IMR-90 (cell line): ENCODE data around the gene MADCAM1. TPM values are rescaled to one million over a fixed set of nuclear protein-coding genes. Genes with fewer than 3 reads are reported as not detected.

Source experiments
- ATAC-seq: fragments of 200-7000 bp; cut with Tn5 transposase; 2 replicates; pipeline ENCODE4 v1.9.1; 2020; ENCODE audit warnings: low read depth, mild to moderate bottlenecking, moderate library complexity
- BruUV-seq: library from RNA; stranded (reverse); fragments of 400-500 nt; replicated peaks from 2 replicates; lab custom pipeline; 2021; lab: Mats Ljungman, UMichigan
- CTCF ChIA-PET: fragments of 300-600 bp; formaldehyde crosslinking; extraction: SDS; loops from one replicate; lab custom pipeline; 2021; ENCODE audit warnings: antibody characterized with exemption; lab: Yijun Ruan, JAX
- POLR2A ChIA-PET: fragments of 300-600 bp; sonication (Branson Sonifier 250); formaldehyde crosslinking; loops from one replicate; lab custom pipeline; 2022; ENCODE audit warnings: antibody characterized with exemption; ENCODE audit not compliant: unreplicated experiment; lab: Charles Lee
- DNase-seq: peaks from one replicate; pipeline ENCODE4 v3.0.0; 2013
- H2AFZ ChIP-seq: replicated peaks from 2 replicates; pipeline ENCODE3; 2013; ENCODE audit warnings: low read length, mild to moderate bottlenecking; ENCODE audit not compliant: poor library complexity
- H2AK5ac ChIP-seq: 2 replicates; pipeline ENCODE4 v1.6.1; 2013; ENCODE audit warnings: low read depth, low read length, inconsistent platforms
- H2AK9ac ChIP-seq: replicated peaks from 2 replicates; pipeline ENCODE3; 2013; ENCODE audit warnings: mild to moderate bottlenecking, low read depth, low read length, moderate library complexity; ENCODE audit not compliant: poor library complexity
- H2BK120ac ChIP-seq: 2 replicates; pipeline ENCODE4 v1.6.1; 2013; ENCODE audit warnings: low read depth, low read length, inconsistent platforms
- H2BK15ac ChIP-seq: 3 replicates; pipeline ENCODE4 v1.6.1; 2013; ENCODE audit warnings: low read depth, low read length, inconsistent platforms
- H2BK20ac ChIP-seq: 2 replicates; pipeline ENCODE4 v1.6.1; 2013; ENCODE audit warnings: low read depth, mild to moderate bottlenecking, inconsistent platforms, low read length, moderate library complexity
- H2BK5ac ChIP-seq: 2 replicates; pipeline ENCODE4 v1.6.1; 2013; ENCODE audit warnings: mild to moderate bottlenecking, low read depth, low read length, inconsistent platforms; ENCODE audit not compliant: poor library complexity, severe bottlenecking
- H3K14ac ChIP-seq: replicated peaks from 2 replicates; pipeline ENCODE4 v1.6.1; 2013; ENCODE audit warnings: low read depth, low read length, inconsistent platforms
- H3K18ac ChIP-seq: 2 replicates; pipeline ENCODE4 v1.6.1; 2013; ENCODE audit warnings: low read depth, low read length, control low read depth
- H3K23ac ChIP-seq: 2 replicates; pipeline ENCODE4 v1.6.1; 2013; ENCODE audit warnings: low read depth, low read length, inconsistent platforms
- H3K27ac ChIP-seq: 2 replicates; pipeline ENCODE4 v1.5.1; 2013; ENCODE audit warnings: mild to moderate bottlenecking, control low read depth, low read length; ENCODE audit not compliant: insufficient read depth
- H3K27me3 ChIP-seq: 2 replicates; pipeline ENCODE4 v1.6.1; 2013; ENCODE audit warnings: low read length; ENCODE audit not compliant: control insufficient read depth, insufficient read depth
- H3K36me3 ChIP-seq: 2 replicates; pipeline ENCODE4 v1.6.1; 2013; ENCODE audit warnings: low read length, mixed read lengths; ENCODE audit not compliant: control insufficient read depth, insufficient read depth
- H3K4ac ChIP-seq: 2 replicates; pipeline ENCODE4 v1.6.1; 2013; ENCODE audit warnings: low read depth, low read length, inconsistent platforms
- H3K4me1 ChIP-seq: 2 replicates; pipeline ENCODE4 v1.6.1; 2013; ENCODE audit warnings: low read length, mixed read lengths; ENCODE audit not compliant: control insufficient read depth, insufficient read depth
- H3K4me2 ChIP-seq: 2 replicates; pipeline ENCODE4 v1.6.1; 2013; ENCODE audit warnings: low read depth, mild to moderate bottlenecking, control low read depth, low read length, moderate library complexity
- H3K4me3 ChIP-seq: 2 replicates; pipeline ENCODE4 v1.5.1; 2013; ENCODE audit warnings: low read depth, mild to moderate bottlenecking, control low read depth, low read length, moderate library complexity; ENCODE audit not compliant: insufficient read depth
- H3K56ac ChIP-seq: 2 replicates; pipeline ENCODE4 v1.6.1; 2013; ENCODE audit warnings: low read length, inconsistent platforms; ENCODE audit not compliant: insufficient read depth; ENCODE audit errors: extremely low read depth
- H3K79me1 ChIP-seq, 2 experiments: 2 replicates each; pipeline ENCODE4 v1.6.1; 2013; ENCODE audit warnings: low read length in 2 of 2, inconsistent platforms in 1 of 2, low read depth in 1 of 2
- H3K9ac ChIP-seq: 2 replicates; pipeline ENCODE4 v1.6.1; 2013; ENCODE audit warnings: low read depth, low read length, control low read depth
- H3K9me1 ChIP-seq: 2 replicates; pipeline ENCODE4 v1.6.1; 2013; ENCODE audit warnings: low read length, inconsistent platforms; ENCODE audit not compliant: insufficient read depth
- H3K9me3 ChIP-seq: 2 replicates; pipeline ENCODE4 v1.6.1; 2013; ENCODE audit warnings: low read length; ENCODE audit not compliant: control insufficient read depth, insufficient read depth
- H4K20me1 ChIP-seq: 2 replicates; pipeline ENCODE4 v1.6.1; 2013; ENCODE audit warnings: low read length, inconsistent platforms; ENCODE audit not compliant: insufficient read depth
- H4K5ac ChIP-seq: 2 replicates; pipeline ENCODE4 v1.6.1; 2013; ENCODE audit warnings: mild to moderate bottlenecking, low read depth, low read length, control low read depth
- H4K8ac ChIP-seq, 2 experiments: 2 replicates each; pipeline ENCODE4 v1.6.1; 2013; ENCODE audit warnings: low read depth in 2 of 2, low read length in 2 of 2, control low read depth in 1 of 2, inconsistent platforms in 1 of 2
- H4K91ac ChIP-seq: 2 replicates; pipeline ENCODE4 v1.6.1; 2013; ENCODE audit warnings: low read depth, low read length, inconsistent platforms; ENCODE audit not compliant: insufficient read depth
- BHLHE40 ChIP-seq: fragments of 150-350 bp; IDR thresholded peaks from 2 replicates; pipeline ENCODE4 v1.6.1; 2016; ENCODE audit warnings: mild to moderate bottlenecking, low read depth, low read length
- CTCF ChIP-seq: conservative IDR thresholded peaks from 2 replicates; pipeline ENCODE4 v1.5.1; 2012; ENCODE audit warnings: mild to moderate bottlenecking, low read depth, low read length, improper control_type of control experiment
- ELK1 ChIP-seq: fragments of 150-350 bp; IDR thresholded peaks from 2 replicates; pipeline ENCODE4 v1.6.1; 2016; ENCODE audit warnings: low read depth, mild to moderate bottlenecking, low read length, moderate library complexity, borderline replicate concordance
- RAD21 ChIP-seq: IDR thresholded peaks from 2 replicates; pipeline ENCODE4 v1.6.1; 2012; ENCODE audit warnings: low read length, improper control_type of control experiment
- SMC3 ChIP-seq: fragments of 150-350 bp; IDR thresholded peaks from 2 replicates; pipeline ENCODE4 v1.6.1; 2016; ENCODE audit warnings: low read depth, mild to moderate bottlenecking, antibody characterized with exemption, low read length, moderate library complexity
- WGBS, 2 experiments: methylation state at CpG; one replicate each; pipeline versions ENCODE4 v1.1.5 to v1.1.7; 2013; ENCODE audit warnings: missing lambda C conversion rate in 2 of 2; ENCODE audit not compliant: insufficient read length in 1 of 2; ENCODE audit errors: extremely low coverage in 2 of 2; 5-methylcytosine and 5-hydroxymethylcytosine counted together
- dilution Hi-C: fragments of 300-500 bp; cut with HindIII; formaldehyde crosslinking; loops from one replicate; pipeline ENCODE4 v1.14.3; 2018; ENCODE audit warnings: low sequenced_read_pairs; ENCODE audit not compliant: unreplicated experiment
- in situ Hi-C: fragments of 300-500 bp; cut with MboI; formaldehyde crosslinking; loops from 3 replicates; pipeline ENCODE4 v1.14.3; 2019; ENCODE audit warnings: low sequenced_read_pairs, inconsistent platforms, mixed read lengths
- intact Hi-C: fragments of 100-400 bp; cut with micrococcal nuclease; formaldehyde crosslinking; loops from 2 replicates; pipeline ENCODE4 v1.10.0; 2022
- polyA plus RNA-seq, 3 experiments: library from polyadenylated mRNA; depleted of rRNA; stranded (reverse); fragments of >200 nt; gene quantifications; 2 replicates each; pipeline ENCODE4 v1.2.3, GENCODE V29; 2012; ENCODE audit warnings: low replicate concordance in 1 of 3
- total RNA-seq: library from RNA; depleted of rRNA; stranded (reverse); fragments of >200 nt; gene quantifications from 2 replicates; pipeline ENCODE4 v1.2.3, GENCODE V29; 2012

MADCAM1 gene
- total and polyA plus RNA-seq, 2 of the 4 experiments (the other 2 are of a cell fraction), result 0.24 TPM; not detected in 1

GRCh38 chr19:495402-496111, 729 bp upstream of the MADCAM1 start:
- in situ Hi-C loops, result no loop called here
- POLR2A ChIA-PET, result no interaction called here
- peak; percentile 39 for DNase-seq

More at GRCh38 chr19:495402-496111, 729 bp upstream of the MADCAM1 start:
- Histone ChIP-seq H2BK20ac (no peak overlapping the region), H3K9ac (no peak overlapping the region), H3K56ac (no peak overlapping the region), H3K27me3 (peaks cover 32% of the 10 kb centered on the region), H3K79me1 (no peaks in the 10 kb centered on the region), H2BK120ac (no peak overlapping the region), H4K8ac (no peak overlapping the region), H3K4me1 (no peaks in the 10 kb centered on the region; the same call in 1 of the 2 replicates), H3K18ac (no peak overlapping the region), H3K9me3 (no peaks in the 10 kb centered on the region), H2AFZ (peak overlapping the region; percentile 78), H3K14ac (no peak overlapping the region), H2AK5ac (no peak overlapping the region), H3K4ac (no peak overlapping the region), H2AK9ac (peak overlapping the region; percentile 55), H4K91ac (no peak overlapping the region), H3K27ac (no peak overlapping the region), H4K20me1 (no peaks in the 10 kb centered on the region), H2BK5ac (no peak overlapping the region), H3K4me2 (no peak overlapping the region), H2BK15ac (no peak overlapping the region), H3K36me3 (no peaks in the 10 kb centered on the region), H3K23ac (no peak overlapping the region), H4K5ac (no peak overlapping the region), H3K9me1 (no peaks in the 10 kb centered on the region), H3K4me3 (no peak overlapping the region)
- 17% methylated on average over 16 of the region's 32 CpGs; no CpG with 5 or more reads in 1 of the 2 experiments for WGBS, 2 experiments
- peak; percentile 78 for ATAC-seq
- CTCF ChIA-PET, result interaction anchor here (0.9 kb wide), 1 partner anchor 11 kb away, joined by 8 read pairs; no protein-coding TSS in a partner anchor
- TF ChIP-seq RAD21, result peak; percentile 29
- no peak for TF ChIP-seq BHLHE40
- TF ChIP-seq CTCF, result peak; percentile 54
- TF ChIP-seq SMC3, result 0 out of 2 replicates have a peak, but pooled peaks have one; percentile 18
- TF ChIP-seq ELK1, result no peak
- no TSS peak for BruUV-seq
- intact Hi-C loops (no loop called here), dilution Hi-C loops (no loop called here)
